ENCODE measurements around the gene STEEP1.

DNA sequence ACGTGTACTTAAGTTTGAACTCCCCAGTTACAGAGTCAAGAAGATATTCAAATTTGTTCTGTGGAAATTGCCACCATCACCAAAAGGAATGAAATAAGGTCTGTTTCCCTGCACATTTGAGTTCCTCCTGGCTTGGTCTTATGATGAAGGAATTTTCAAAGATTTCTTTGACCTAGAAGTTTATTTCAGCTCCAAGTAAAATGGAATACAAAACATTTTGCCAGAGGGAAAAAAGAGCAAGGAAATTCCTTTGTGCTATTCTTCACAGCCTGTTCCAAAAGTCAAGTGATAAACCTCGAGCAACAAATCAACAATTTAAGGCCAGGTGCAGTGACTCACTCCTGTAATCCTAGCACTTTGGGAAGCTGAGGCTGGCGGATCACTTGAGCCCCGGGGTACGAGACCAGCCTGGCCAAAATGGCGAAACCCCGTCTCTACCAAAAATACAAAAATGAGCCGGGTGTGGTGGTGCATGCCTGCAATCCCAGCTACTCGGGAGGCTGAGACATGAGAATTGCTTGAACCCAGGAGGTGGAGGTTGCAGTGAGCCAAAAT is 37.6 kb upstream of the STEEP1 start:
- no peak for TF ChIP-seq EZH2 (IDR thresholded peaks at IDR 0.05; ENCODE audit: borderline replicate concordance, insufficient read depth, low read length, poor library complexity, severe bottlenecking)
- TF ChIP-seq, protein P1, sequence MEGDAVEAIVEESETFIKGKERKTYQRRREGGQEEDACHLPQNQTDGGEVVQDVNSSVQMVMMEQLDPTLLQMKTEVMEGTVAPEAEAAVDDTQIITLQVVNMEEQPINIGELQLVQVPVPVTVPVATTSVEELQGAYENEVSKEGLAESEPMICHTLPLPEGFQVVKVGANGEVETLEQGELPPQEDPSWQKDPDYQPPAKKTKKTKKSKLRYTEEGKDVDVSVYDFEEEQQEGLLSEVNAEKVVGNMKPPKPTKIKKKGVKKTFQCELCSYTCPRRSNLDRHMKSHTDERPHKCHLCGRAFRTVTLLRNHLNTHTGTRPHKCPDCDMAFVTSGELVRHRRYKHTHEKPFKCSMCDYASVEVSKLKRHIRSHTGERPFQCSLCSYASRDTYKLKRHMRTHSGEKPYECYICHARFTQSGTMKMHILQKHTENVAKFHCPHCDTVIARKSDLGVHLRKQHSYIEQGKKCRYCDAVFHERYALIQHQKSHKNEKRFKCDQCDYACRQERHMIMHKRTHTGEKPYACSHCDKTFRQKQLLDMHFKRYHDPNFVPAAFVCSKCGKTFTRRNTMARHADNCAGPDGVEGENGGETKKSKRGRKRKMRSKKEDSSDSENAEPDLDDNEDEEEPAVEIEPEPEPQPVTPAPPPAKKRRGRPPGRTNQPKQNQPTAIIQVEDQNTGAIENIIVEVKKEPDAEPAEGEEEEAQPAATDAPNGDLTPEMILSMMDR (IDR thresholded peaks at IDR 0.05; ENCODE audit: poor library complexity, severe bottlenecking): no peak
